NOMO-1 treated with DMSO at 0.1 percent for 48 hours (cell line): ENCODE data around the gene RNU4-1.

Experiments
- DNase-seq: peaks from one replicate; lab custom pipeline; 2025; ENCODE audit not compliant: unreplicated experiment; lab: John Stamatoyannopoulos, UW

Gene RNU4-1

DNA sequence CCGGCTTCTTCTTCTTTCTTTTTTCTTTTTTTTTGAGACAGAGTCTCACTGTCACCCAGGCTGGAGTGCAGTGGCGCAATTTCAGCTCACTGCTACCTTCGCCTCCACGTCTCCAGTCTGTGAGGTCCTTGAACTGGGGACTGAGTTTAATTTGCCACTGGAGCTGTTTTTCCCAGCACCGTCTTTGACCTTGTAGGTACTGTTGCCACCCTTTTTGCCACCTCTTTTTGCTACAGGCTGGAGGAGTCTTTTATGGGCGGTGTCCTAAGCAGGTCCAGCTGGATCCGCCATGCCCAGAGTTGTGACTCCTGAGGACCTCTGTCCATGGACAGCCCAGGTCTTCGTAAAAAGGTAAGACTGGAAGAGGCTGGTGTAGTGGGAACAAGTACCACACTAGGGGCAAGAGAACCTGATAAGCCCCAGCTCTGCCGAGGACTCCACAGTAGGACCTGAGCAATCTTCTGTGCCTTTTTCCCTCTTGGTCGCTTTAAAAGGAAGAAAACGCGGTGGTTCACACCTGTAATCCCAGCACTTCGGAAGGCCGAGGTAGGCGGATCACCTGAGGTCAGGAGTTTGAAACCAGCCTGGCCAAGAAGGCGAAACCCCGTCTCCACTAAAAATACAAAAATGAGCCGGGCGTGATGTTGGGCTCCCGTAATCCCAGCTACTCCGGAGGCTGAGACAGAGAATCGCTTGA is 2.3 kb downstream of the RNU4-1 start:
- peak; percentile 35 for DNase-seq

DNA sequence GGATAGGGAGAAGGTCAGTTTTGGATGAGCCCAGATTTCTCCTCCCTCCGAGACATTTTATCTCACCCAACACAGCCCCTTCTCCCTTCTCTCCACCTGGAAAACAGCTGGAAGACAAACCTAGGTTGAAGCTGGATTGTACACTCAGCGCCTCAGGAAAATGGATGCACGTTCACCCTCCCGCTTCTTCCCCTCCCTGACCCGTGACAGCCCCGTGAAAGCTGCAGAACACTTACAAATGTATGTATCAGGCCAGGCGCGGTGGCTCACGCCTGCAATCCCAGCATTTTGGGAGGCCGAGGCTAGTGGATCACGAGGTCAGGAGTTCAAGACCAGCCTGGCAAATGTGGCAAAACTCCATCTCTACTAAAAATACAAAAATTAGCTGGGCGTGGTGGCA is 5.5 kb downstream of the RNU4-1 start:
- no peak for DNase-seq

DNA sequence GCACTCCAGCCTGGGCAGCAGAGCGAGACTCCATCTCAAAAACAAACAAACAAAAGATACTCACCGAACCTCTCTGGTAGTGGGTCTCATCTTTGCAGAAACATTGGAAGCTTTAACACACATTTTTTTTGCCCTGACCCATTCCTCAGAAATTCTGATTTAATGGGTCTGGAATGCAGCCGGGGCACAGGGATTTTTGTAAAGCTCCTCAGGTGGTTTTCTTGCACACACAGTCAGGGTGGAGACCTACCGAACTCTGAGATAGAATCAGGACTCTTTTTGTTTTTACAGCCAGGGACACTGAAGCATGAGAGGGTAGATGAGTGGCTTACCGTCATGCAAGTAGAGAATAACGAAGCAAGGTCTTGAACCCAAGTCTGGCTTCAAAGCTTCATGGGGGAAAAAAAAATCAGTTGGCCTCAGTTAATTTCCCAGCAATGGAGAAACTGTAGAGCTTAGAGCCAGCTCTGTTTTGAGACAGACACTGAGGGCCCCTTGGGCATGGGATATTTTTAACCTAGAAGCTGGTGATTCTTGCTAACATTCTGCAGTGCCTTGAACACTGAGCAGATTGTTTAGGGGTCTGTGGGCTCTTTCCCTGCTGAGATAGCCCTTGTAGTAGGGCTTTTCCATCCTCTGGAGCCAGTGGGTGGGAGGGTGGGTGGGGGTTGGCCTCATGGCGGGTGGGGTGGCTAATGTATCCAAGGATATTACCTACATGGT is 6.1 kb downstream of the RNU4-1 start:
- no peak for DNase-seq

DNA sequence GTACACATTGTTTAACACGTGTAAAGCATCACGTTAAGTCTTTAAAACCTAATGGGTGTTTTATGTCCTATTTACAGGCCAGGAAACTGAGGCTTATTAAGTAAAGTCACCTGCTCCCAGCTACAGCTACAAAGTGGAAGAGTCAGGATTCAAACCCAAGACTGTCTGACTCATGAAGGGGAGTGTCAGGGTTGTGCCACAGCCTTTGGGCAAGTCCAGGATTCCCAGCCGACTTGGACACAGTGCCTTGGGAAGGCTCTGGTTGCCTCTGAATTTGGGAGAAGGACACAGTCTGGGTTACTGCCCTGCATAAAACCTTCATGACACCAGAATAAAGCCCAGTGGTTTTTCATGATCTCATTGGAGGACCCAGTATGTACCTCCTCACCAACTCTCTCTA is 8.7 kb downstream of the RNU4-1 start:
- no peak for DNase-seq

DNA sequence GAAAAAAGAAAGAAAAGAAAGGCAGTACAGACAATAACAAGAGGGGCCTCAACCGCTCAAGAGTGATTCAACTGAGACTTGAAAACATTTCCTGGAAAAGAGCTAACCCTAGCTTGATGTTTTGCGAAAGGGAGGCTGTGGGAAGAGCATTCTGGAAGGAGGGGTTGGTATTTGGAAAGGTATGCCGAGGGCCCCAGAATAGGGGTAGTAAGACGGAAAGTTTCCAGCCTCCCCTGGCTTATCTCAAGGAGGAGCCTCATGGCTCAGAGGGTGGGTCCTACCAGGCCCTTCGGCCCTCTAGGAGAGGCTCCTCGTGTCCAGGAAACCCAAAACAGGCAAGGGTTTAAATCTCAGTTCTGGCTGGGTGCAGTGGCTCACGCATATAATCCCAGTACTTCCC is 9.7 kb downstream of the RNU4-1 start:
- no peak for DNase-seq

DNA sequence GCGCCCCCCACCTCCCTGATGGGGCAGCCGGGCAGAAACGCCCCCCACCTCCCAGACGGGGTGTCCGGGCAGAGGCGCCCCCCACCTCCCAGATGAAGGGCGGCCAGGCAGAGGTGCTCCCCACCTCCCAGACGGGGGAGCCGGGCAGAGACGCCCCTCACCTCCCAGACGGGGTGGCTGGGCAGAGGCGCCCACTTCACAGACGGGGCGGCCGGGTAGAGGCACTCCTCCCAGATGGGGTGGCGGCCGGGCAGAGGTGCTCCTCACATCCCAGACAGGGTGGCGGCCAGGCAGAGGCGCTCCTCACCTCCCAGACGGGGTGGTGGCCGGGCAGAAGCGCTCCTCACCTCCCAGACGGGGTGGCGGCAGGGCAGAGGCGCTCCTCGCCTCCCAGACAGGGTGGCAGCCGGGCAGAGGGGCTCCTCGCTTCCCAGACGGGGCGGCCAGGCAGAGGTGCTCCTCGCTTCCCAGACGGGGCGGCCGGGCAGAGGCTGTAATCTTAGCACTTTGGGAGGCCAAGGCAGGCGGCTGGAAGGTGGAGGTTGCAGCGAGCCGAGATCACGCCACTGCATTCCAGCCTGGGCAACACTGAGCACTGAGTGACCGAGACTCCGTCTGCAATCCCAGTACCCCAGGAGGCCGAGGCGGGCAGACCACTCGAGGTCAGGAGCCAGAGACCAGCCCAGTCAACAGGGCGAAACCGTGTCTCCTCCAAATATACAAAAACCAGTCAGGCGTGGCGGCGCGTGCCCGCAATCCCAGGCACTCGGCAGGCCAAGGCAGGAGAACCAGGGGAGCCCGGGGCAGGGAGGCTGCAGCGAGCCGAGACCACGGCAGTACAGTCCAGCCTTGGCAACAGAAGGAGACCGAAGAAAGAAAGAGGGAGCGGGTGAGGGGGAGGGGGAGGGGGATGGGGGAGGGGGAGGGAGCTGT is 14.6 kb downstream of the RNU4-1 start:
- DNase-seq, result no peak

DNA sequence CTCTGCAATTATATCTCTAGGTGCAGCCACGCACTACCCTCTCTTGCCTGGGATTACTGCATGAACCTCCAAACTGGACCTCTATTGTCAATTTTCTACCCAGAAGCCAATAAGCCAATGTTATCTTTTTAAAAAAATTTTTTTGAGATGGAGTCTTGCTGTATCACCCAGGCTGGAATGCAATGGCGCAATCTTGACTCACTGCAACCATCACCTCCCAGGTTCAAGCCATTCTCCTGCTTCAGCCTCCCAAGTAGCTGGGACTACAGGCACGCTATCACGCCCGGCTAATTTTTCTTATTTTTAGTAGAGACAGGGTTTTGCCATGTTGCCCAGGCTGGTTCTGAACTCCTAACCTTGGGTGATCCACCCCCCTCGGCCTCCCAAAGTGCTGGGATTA is 16.3 kb downstream of the RNU4-1 start:
- DNase-seq, result no peak

DNA sequence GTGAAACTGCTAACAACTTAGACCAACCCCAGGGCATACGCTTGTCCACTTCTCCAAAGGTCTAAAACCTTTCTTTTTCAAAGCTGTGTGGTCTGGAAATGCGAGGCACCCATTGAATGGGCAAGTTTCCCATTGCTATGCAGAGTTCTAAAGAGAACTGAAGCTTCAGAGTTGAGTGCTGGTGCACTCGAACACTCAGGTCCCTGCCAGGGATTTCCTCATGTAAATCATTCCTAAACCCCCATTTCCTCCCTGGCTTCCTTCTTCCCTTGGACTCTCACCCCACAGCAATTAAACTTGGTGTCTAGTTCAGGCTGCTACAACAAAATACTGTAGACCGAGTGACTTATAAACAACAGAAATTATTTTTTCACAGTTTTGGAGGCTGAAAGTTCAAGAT is 25.3 kb downstream of the RNU4-1 start:
- no peak for DNase-seq

DNA sequence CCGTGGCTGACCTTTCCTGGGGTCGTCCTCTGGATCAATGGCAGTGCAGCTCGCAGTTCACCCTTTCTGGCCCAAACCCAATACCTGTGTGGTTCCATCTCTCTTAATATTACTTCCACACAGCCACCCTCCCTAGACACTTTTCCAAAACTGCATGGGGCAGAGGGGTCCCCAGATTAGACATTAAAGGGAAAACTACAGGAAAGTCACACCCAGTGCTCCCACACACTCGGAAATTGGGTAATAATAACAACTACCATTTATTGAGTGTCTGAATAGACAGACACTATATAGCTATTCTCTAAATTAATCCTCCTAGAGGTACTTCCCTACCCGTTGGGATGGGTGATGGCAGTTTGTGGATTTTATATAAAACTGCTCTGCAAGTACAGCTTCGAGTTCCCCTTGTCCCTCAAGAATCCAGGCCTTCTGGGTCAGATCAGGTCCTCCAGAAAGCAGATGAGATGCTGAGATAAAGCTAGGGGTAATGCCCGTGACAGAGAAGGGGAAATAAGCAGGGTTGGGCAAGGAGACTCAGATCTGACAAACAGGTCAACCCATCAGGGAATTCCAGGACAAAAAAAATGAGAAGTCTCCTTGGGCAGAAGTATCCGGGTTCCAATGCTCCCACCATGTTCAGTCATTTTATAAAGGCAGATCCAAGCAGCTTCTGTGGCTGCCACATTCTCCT is 26.7 kb downstream of the RNU4-1 start:
- DNase-seq, result no peak

DNA sequence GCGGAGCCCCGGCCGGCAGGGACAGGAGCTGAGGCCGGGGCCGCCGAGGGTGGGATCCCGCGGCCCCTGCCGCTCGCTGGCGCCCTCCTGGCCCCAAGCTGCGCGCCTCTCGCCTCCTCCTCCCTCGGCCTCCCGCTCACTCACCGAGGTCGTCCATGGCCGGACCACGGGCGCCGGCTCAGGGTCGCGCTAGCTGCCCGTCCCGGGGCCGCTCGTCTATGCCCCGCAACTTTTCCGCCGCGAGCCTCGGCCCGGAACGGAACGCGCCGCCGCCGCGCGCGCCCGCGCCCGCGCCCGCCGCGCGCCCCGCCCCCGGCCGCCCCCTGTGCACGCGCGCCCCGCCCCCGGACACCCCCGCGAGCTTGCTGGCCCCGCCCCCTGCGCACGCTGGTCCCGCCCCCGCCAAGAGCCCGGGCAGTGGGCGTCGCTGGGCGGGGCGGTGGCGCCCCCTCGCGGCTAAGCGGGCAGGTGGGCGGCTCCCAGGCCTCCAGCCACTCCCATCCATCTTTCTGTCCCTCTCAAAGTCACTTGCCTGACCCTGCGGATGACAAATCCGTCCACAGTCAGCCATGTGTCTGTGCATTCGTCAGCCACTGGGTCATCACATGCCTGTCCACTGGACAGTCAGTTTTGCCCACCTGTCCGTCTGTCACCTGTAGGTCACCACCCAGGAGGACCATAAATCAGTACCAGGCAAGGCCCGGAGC is 27.4 kb downstream of the RNU4-1 start, which contains the start of gene PXN:
Gene PXN (minus strand): TSS at position 258 of the 707 bp plus-strand sequence. CDS start 101 bp downstream, at position 157.
- peak; percentile 62 for DNase-seq

DNA sequence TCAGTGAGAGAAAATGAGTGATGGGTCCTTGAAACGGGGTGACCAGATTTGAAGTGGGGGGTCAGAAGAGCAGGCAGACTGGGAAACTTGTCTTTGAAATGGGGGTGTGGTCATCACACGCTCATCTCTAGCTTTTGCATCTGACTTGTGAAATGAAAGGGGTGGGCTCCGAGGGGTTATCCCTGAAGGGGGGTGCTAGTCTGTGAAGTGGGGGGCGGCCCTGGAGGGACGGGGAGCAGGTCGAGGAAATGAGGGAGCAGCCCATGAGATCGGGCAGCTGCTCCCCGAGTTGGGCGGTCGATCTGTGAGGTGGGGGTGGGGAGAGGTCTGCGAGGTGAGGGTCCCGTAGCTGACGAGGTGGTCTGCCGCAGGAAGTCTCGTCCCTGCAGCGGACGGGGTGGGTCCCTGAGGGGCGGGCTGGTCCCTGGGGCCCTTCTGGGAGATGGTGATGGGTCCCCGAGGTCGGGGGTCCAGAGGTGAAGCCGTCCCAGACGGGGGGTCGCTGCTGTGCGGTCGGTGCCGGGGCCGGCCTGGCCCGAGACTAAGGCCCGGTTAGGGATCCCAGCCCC is 28.0 kb downstream of the RNU4-1 start:
- no peak for DNase-seq

DNA sequence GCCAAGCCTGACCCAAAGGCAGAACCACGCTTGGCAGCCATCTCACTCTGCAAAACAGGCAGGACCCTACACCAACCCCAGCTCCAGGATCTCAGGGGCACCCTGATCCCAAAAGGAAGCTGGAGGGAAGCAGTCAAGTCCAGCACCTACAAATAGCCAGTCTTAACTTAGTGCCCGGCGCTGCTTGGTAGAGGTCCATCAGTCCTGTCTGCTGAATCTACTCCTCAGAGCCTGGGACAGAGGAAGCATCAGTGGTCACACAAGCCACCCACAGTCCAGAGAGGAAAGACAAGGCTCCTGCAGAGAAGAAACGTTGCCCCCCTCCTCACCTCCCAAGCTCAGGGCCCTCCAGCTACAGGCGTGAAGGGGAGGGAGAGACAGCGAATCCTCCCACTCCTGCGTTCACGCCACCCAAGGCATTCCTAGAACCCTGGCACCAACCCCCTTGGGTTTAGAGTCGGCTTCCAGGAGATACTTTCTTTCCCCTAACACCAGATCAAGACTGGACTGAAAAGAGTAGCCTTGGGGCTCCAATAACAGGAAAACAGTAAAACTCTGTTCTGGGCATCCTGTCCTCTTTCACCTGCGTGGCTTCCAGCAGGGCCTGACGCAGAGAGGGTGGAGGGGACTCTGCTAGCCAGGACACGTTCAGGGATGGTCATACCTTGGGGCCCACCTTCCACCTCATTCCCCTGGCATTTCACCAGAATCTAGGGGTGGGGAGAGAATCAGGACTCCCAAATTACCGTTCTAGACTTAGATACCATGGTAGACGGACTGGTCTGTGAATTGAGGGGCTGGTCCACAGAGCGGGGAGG is 28.7 kb downstream of the RNU4-1 start:
- DNase-seq, result no peak

DNA sequence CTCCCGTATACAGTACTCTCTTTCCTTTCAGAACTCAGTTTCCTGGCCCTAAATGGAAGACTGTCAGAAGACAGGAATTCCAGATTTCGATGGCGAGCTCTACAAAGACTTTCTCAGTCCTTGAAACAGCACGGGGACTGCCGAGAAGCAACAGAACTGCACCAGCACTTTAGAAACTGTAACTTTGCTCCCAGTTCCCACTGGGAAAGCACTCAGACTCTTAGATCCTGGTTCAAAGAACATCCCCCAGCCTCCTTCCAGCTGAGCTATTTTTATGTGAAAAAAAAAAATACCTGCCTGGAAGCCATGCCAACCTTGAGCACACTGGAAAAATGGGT is 29.3 kb downstream of the RNU4-1 start:
- no peak for DNase-seq

DNA sequence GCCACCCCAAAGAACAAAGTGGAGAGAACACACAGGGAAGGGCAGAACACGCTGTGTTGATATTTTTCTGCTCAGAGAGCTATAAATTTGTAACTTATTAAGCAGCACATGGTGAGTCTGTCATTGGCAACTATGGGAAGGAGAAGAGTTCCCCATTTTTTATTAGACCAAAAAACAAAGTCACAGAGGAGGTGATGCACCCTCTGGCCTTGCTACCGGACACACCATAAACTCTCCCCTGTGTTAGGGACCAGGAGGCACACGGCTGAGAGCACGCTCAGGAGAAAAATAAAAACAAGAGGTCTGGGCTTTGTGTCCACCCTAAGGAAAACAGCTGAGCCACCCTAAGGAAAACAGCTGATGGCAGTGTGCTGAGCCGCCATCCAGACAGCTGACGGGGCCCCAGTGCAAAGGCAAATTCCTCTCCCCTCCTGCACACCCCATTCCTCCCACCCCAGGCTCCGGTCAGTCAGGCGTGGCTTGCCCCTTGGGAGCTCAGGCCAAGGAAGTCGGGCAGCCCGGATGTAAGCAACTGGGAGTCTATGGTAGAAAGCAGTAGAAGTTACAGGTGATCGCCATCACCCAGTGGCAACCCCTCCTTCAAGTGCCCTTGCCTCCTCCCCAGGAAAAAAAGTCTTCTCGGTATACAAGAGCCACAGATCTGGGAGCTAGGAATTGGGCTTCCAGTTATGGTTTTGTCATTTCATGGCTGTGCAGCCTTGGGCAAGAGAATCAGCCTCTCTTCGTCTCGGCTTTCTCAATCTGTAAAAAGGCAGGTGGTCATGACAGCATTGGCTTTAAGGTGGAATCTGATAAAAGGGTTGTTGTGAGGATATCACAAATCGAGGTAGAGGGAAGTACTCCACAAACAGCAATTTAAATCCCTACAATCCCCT is 29.9 kb downstream of the RNU4-1 start:
- no peak for DNase-seq

DNA sequence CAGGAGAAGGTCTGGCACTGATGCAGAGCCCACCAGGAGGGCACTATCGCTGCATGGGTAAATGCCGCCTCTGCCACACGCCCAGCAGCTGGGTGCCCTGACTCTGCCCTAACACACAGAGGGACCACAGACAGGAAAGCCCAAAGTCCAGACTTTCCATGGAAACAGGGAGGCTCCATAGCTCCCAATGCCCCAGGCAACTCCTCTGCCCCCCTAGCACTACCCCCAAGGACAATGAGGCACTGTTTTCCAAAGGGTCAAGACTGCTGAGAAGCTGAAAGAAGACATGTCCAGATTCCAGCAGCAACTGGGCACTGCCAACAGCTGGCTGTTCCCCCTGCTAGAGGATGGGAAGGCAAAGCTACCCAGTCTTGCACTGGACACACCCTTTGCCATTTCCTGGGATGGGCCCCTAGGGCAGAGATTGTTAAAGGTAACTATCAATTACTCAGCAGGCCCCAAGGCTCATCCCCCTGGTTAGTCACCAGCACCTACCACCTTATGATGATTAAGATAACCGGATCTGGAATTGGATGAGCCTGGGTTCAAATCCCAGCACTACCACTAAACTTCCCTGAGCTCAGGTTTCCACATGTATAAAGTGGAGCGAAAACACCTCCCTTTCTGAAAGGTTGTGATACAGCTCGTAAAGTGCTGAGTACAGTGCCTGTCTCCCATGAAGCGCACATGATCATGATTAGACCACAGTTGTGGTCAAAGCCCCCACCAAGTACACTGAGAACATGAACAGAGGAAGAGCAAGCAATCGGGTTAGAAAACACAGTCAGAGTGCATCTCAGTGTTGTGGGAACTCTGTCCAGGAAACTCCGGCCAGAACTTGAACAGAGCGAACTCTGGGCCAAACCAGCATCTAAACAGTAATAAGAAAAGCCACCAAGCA is 30.8 kb downstream of the RNU4-1 start:
- DNase-seq, result no peak

DNA sequence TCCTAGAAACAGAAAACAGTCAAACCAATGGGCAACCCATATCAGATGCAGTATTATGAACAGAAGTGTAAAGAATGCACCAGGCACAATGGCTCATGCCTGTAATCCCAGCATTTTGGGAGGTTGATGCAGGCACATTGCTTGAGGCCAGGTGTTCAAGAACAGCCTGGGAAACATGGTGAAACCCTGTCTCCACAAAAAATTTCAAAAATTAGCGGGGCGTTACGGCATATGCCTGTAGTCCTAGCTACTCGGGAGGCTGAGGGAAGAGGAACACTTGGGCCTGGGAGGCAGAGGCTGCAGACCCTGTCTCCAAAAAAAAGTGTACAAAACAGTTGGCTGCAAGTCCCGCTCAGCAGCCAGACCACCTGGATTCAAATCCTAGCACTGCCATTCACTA is 32.4 kb downstream of the RNU4-1 start:
- no peak for DNase-seq
